H1 (cell line): ENCODE results near the gene PRODH. TPM values are rescaled to one million over a fixed set of nuclear protein-coding genes. Genes with fewer than 3 reads are reported as not detected.

Source experiments
- CTCF ChIA-PET: fragments of 300-600 bp; sonication (Branson Sonifier 250); formaldehyde crosslinking; loops from one replicate; lab custom pipeline; 2021; ENCODE audit not compliant: partially characterized antibody; lab: Charles Lee
- POLR2A ChIA-PET: fragments of 300-600 bp; sonication (Branson Sonifier 250); formaldehyde crosslinking; loops from one replicate; lab custom pipeline; 2021; ENCODE audit warnings: inconsistent platforms; ENCODE audit not compliant: partially characterized antibody; lab: Charles Lee
- DNase-seq, 2 experiments: peaks; one replicate each; pipeline versions ENCODE4 v3.0.0 to v3.0.0-alpha.2; 2010 to 2022; ENCODE audit warnings: low spot score in 2 of 2, low read depth in 1 of 2, mixed read lengths in 1 of 2
- FAIRE-seq: peaks from 2 replicates; lab custom pipeline; 2011; peaks lifted over from hg19 to GRCh38; lab: Jason Lieb, UNC
- H2AFZ ChIP-seq: 2 replicates; pipeline ENCODE4 v1.8.1; 2012; ENCODE audit warnings: low read length, inconsistent platforms
- H2AK5ac ChIP-seq: 2 replicates; pipeline ENCODE4 v1.6.1; 2013; ENCODE audit warnings: low read depth, low read length
- H2BK120ac ChIP-seq: replicated peaks from 2 replicates; pipeline ENCODE3; 2013; ENCODE audit warnings: low read depth, low read length, inconsistent platforms
- H2BK12ac ChIP-seq: 2 replicates; pipeline ENCODE4 v1.6.1; 2013; ENCODE audit warnings: low read depth, low read length
- H2BK15ac ChIP-seq: 2 replicates; pipeline ENCODE4 v1.6.1; 2013; ENCODE audit warnings: low read length
- H2BK20ac ChIP-seq: 2 replicates; pipeline ENCODE4 v1.6.1; 2013; ENCODE audit warnings: low read length
- H2BK5ac ChIP-seq: 2 replicates; pipeline ENCODE4 v1.6.1; 2013; ENCODE audit warnings: low read depth, low read length
- H3K14ac ChIP-seq: 2 replicates; pipeline ENCODE4 v1.6.1; 2013; ENCODE audit warnings: inconsistent platforms; ENCODE audit not compliant: insufficient read length
- H3K18ac ChIP-seq: 2 replicates; pipeline ENCODE4 v1.6.1; 2013; ENCODE audit warnings: low read length; ENCODE audit errors: extremely low read depth
- H3K23ac ChIP-seq: 2 replicates; pipeline ENCODE4 v1.6.1; 2013; ENCODE audit warnings: inconsistent platforms; ENCODE audit not compliant: insufficient read length
- H3K23me2 ChIP-seq: 2 replicates; pipeline ENCODE4 v1.6.1; 2013; ENCODE audit warnings: low read depth, low read length
- H3K27ac ChIP-seq: 2 replicates; pipeline ENCODE4 v1.6.1; 2011; ENCODE audit warnings: low read depth, low read length, inconsistent platforms
- H3K27me3 ChIP-seq, 4 experiments: replicated peaks in 1 of 4; 1 replicate in 1 of 4; 2 replicates in 3 of 4; pipeline versions ENCODE4 v1.6.1 to v1.8.1; 2011 to 2013; ENCODE audit warnings: low read length in 3 of 4, mild to moderate bottlenecking in 3 of 4, inconsistent platforms in 2 of 4, mixed read lengths in 2 of 4, moderate library complexity in 1 of 4; ENCODE audit not compliant: control insufficient read depth in 3 of 4, insufficient read depth in 3 of 4; ENCODE audit errors: extremely low read depth in 1 of 4
- H3K36me3 ChIP-seq, 4 experiments: 2 replicates each; pipeline versions ENCODE4 v1.6.1 to v1.8.1; 2011 to 2013; ENCODE audit warnings: mild to moderate bottlenecking in 4 of 4, low read length in 3 of 4, moderate library complexity in 2 of 4, control low read depth in 1 of 4, inconsistent platforms in 1 of 4; ENCODE audit not compliant: insufficient read depth in 4 of 4, control insufficient read depth in 2 of 4
- H3K4ac ChIP-seq: replicated peaks from 2 replicates; pipeline ENCODE3; 2013; ENCODE audit warnings: low read length, low read depth, mixed read lengths, inconsistent platforms; ENCODE audit not compliant: insufficient read length
- H3K4me1 ChIP-seq, 4 experiments: replicated peaks in 1 of 4; 1 replicate in 1 of 4; 2 replicates in 3 of 4; pipeline versions ENCODE4 v1.6.1 to v1.8.1; 2011 to 2013; ENCODE audit warnings: low read length in 3 of 4, inconsistent platforms in 2 of 4, mixed read lengths in 1 of 4; ENCODE audit not compliant: insufficient read depth in 4 of 4, control insufficient read depth in 3 of 4
- H3K4me2 ChIP-seq, 2 experiments: 2 replicates each; pipeline versions ENCODE4 v1.6.1 to v1.8.1; 2011 to 2013; ENCODE audit warnings: low read depth in 2 of 2, low read length in 2 of 2, control low read depth in 1 of 2, inconsistent platforms in 1 of 2, mild to moderate bottlenecking in 1 of 2; ENCODE audit not compliant: insufficient read depth in 1 of 2
- H3K4me3 ChIP-seq, 4 experiments: fragments of 200-600, 300-600 bp in 1 of 4; sonication (generic), shearing (Covaris generic), sonication (Bioruptor Twin) in 1 of 4; 2 replicates each; pipeline versions ENCODE4 v1.5.1 to v1.8.1; 2011 to 2016; ENCODE audit warnings: low read length in 4 of 4, low read depth in 3 of 4, control low read depth in 2 of 4, inconsistent platforms in 2 of 4, mild to moderate bottlenecking in 2 of 4, mixed read lengths in 1 of 4, moderate library complexity in 1 of 4; ENCODE audit not compliant: insufficient read depth in 2 of 4; ENCODE audit errors: extremely low read depth in 1 of 4
- H3K56ac ChIP-seq: replicated peaks from 2 replicates; pipeline ENCODE3; 2013; ENCODE audit warnings: low read depth, mild to moderate bottlenecking, mixed read lengths, low read length, inconsistent platforms; ENCODE audit not compliant: insufficient read length
- H3K79me1 ChIP-seq: 2 replicates; pipeline ENCODE4 v1.6.1; 2013; ENCODE audit warnings: low read depth, low read length, control low read depth
- H3K79me2 ChIP-seq, 2 experiments: 2 replicates each; pipeline versions ENCODE4 v1.6.1 to v1.8.1; 2012 to 2013; ENCODE audit warnings: low read length in 2 of 2, mild to moderate bottlenecking in 2 of 2, inconsistent platforms in 1 of 2; ENCODE audit not compliant: insufficient read depth in 2 of 2, control insufficient read depth in 1 of 2
- H3K9ac ChIP-seq, 4 experiments: replicated peaks in 1 of 4; 1 replicate in 1 of 4; 2 replicates in 3 of 4; pipeline versions ENCODE4 v1.6.1 to v1.8.1; 2011 to 2013; ENCODE audit warnings: low read depth in 3 of 4, low read length in 3 of 4, control low read depth in 2 of 4, mild to moderate bottlenecking in 2 of 4, moderate library complexity in 2 of 4, inconsistent platforms in 1 of 4; ENCODE audit errors: extremely low read depth in 1 of 4
- H3K9me3 ChIP-seq, 2 experiments: 2 replicates each; pipeline versions ENCODE4 v1.6.1 to v1.8.1; 2012 to 2013; ENCODE audit warnings: mild to moderate bottlenecking in 2 of 2, moderate library complexity in 2 of 2, control low read depth in 1 of 2, inconsistent platforms in 1 of 2, low read depth in 1 of 2, low read length in 1 of 2, mixed read lengths in 1 of 2; ENCODE audit not compliant: insufficient read depth in 2 of 2
- H4K20me1 ChIP-seq, 2 experiments: replicated peaks in 1 of 2; 2 replicates each; pipeline versions ENCODE3 to v1.8.1; 2011 to 2013; ENCODE audit warnings: inconsistent platforms in 2 of 2, low read length in 2 of 2, mild to moderate bottlenecking in 1 of 2; ENCODE audit not compliant: insufficient read depth in 2 of 2, control insufficient read depth in 1 of 2
- H4K5ac ChIP-seq: 2 replicates; pipeline ENCODE4 v1.6.1; 2013; ENCODE audit warnings: low read length, low read depth, mixed read lengths, inconsistent platforms; ENCODE audit not compliant: insufficient read length
- H4K8ac ChIP-seq: 2 replicates; pipeline ENCODE4 v1.8.0; 2013; ENCODE audit warnings: mild to moderate bottlenecking, moderate library complexity, low read length, inconsistent platforms; ENCODE audit not compliant: insufficient read depth; ENCODE audit errors: extremely low read depth
- H4K91ac ChIP-seq: replicated peaks from 2 replicates; pipeline ENCODE3; 2013; ENCODE audit warnings: low read length, mixed read lengths, inconsistent platforms; ENCODE audit not compliant: insufficient read length
- CTBP2 ChIP-seq: IDR thresholded peaks from 2 replicates; pipeline ENCODE4 v1.7.0; 2011; ENCODE audit warnings: borderline replicate concordance, mild to moderate bottlenecking, moderate library complexity, mixed read lengths, low read length; ENCODE audit not compliant: insufficient read depth, insufficient read length
- E2F6 ChIP-seq: IDR thresholded peaks from 2 replicates; pipeline ENCODE4 v1.6.1; 2012; ENCODE audit warnings: inconsistent platforms
- RAD21 ChIP-seq, 2 experiments: IDR thresholded peaks in 1 of 2; conservative IDR thresholded peaks in 1 of 2; 2 replicates each; pipeline ENCODE4 v1.6.1; 2011; ENCODE audit warnings: low read depth in 2 of 2, low read length in 2 of 2, improper control_type of control experiment in 1 of 2, inconsistent platforms in 1 of 2, mild to moderate bottlenecking in 1 of 2, moderate library complexity in 1 of 2
- RNF2 ChIP-seq: fragments of 200-900, 300-1000 bp; sonication (generic); IDR thresholded peaks from 2 replicates; pipeline ENCODE4 v1.7.1; 2016; ENCODE audit warnings: borderline replicate concordance, low read depth, mild to moderate bottlenecking, antibody characterized with exemption, low read length; ENCODE audit not compliant: poor library complexity, severe bottlenecking; ENCODE audit errors: missing control alignments
- RXRA ChIP-seq: IDR thresholded peaks from 2 replicates; pipeline ENCODE4 v1.6.1; 2011; ENCODE audit warnings: low read depth, mild to moderate bottlenecking, low read length, moderate library complexity; ENCODE audit not compliant: insufficient read depth
- SAP30 ChIP-seq: fragments of 300-600 bp; sonication (generic); IDR thresholded peaks from 2 replicates; pipeline ENCODE4 v1.7.1; 2012; ENCODE audit warnings: low read length, moderate library complexity, mild to moderate bottlenecking, inconsistent platforms; ENCODE audit not compliant: insufficient read depth, insufficient replicate concordance
- SP1 ChIP-seq: IDR thresholded peaks from 2 replicates; pipeline ENCODE4 v1.6.1; 2011; ENCODE audit warnings: low read depth, low read length
- SRF ChIP-seq: IDR thresholded peaks from 2 replicates; pipeline ENCODE4 v1.6.1; 2011; ENCODE audit warnings: mild to moderate bottlenecking, low read depth, low read length, moderate library complexity
- TCF12 ChIP-seq: IDR thresholded peaks from 2 replicates; pipeline ENCODE4 v1.6.1; 2011; ENCODE audit warnings: low read depth, mild to moderate bottlenecking, low read length
- WGBS, 2 experiments: shearing (Covaris generic) in 1 of 2; methylation state at CpG; one replicate each; pipeline versions ENCODE4 v1.1.6 to v1.1.7; 2013 to 2015; ENCODE audit warnings: low lambda C conversion rate in 2 of 2, mixed read lengths in 2 of 2, inconsistent platforms in 1 of 2, low coverage in 1 of 2, missing lambda C conversion rate in 1 of 2; ENCODE audit not compliant: insufficient replicate concordance in 2 of 2, insufficient coverage in 1 of 2, insufficient read length in 1 of 2; ENCODE audit errors: extremely low coverage in 1 of 2, missing lambda C conversion rate in 1 of 2; 5-methylcytosine and 5-hydroxymethylcytosine counted together
- polyA plus RNA-seq, 7 experiments: library from polyadenylated mRNA; depleted of rRNA in 3 of 7; stranded (reverse) in 5 of 7; unstranded in 2 of 7; fragments of >200 nt in 5 of 7; fragments of 200-250 nt in 2 of 7; gene quantifications; 1 replicate in 5 of 7; 2 replicates in 1 of 7; 4 replicates in 1 of 7; pipeline versions ENCODE4 v1.2.1 to v1.2.3, GENCODE V29; 2011 to 2013; ENCODE audit warnings: missing spikeins in 2 of 7, mixed read lengths in 2 of 7
- total RNA-seq: library from RNA; stranded (reverse); fragmentation: NEBNext Ultra II Directional; extraction: Animal tissue kit (Norgen Biotek cat#: 25700); gene quantifications from 2 replicates; pipeline ENCODE4 v1.2.1, GENCODE V29; 2021
- TF ChIP-seq, protein P1 (sequence below): IDR thresholded peaks from 2 replicates; pipeline ENCODE4 v1.6.1; 2011; ENCODE audit warnings: low read length, improper control_type of control experiment

Gene PRODH
- total and polyA plus RNA-seq, 2 of the 8 experiments (the other 6 are each of a cell fraction or from before 2014, with no cell fraction given) = 27.6 to 45.6 TPM

DNA sequence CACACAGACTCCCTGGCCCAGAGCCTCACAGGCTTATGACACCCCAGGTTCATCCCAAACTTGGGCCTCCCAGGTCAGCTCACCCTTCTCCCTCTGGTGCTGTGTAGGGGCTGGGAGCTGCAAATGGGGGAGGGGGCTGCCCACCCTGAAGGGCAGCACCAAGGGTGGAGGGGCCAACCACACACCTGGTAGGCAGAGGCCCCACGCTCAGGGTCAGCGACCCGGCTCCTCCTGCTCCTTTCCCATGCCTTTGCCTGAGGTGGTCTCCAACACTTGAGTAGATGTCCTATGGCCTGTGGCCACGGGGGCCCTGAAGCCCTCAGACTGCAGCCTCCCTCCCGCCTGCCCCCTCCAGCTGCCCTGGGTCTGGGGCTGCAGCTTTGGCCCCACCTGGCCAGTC, 26.5 kb downstream of the PRODH start:
- no peak overlapping the region for H3K27ac ChIP-seq
- no peak overlapping the region for H3K18ac ChIP-seq
- H4K8ac ChIP-seq = no peak overlapping the region
- ChIA-PET CTCF (interaction anchor here (0.7 to 2.7 kb wide), 9 partner anchors 10 to 235 kb away, joined by 3 to 7 read pairs (median 4); partner anchors contain the start of gene ESS2), POLR2A (interaction anchor here (0.6 to 2.3 kb wide), 6 partner anchors 17 to 107 kb away, joined by 3 to 10 read pairs (median 6); no protein-coding TSS in a partner anchor)
- no peaks in the 10 kb centered on the region for H3K23me2 ChIP-seq
- H2AFZ ChIP-seq = no peak overlapping the region
- no peak overlapping the region for H2BK12ac ChIP-seq
- no peak overlapping the region for H3K14ac ChIP-seq
- H3K4ac ChIP-seq = no peak overlapping the region
- no peak overlapping the region for H3K4me3 ChIP-seq
- no peak overlapping the region for H4K91ac ChIP-seq
- H3K4me2 ChIP-seq = no peak overlapping the region
- DNase-seq = no peak
- no peaks in the 10 kb centered on the region for H3K36me3 ChIP-seq
- no peaks in the 10 kb centered on the region for H4K20me1 ChIP-seq
- H3K56ac ChIP-seq = no peak overlapping the region
- H3K79me1 ChIP-seq = no peaks in the 10 kb centered on the region
- no peaks in the 10 kb centered on the region for H3K4me1 ChIP-seq
- H2BK20ac ChIP-seq = no peak overlapping the region
- no peak overlapping the region for H3K23ac ChIP-seq
- no peaks in the 10 kb centered on the region for H3K9me3 ChIP-seq
- no peaks in the 10 kb centered on the region for H3K27me3 ChIP-seq
- no peak overlapping the region for H3K9ac ChIP-seq
- H2AK5ac ChIP-seq = no peak overlapping the region
- no peak overlapping the region for H4K5ac ChIP-seq
- H2BK5ac ChIP-seq = no peak overlapping the region
- WGBS, 2 experiments = no CpG with 5 or more reads among the region's 5 CpGs
- no peaks in the 10 kb centered on the region for H3K79me2 ChIP-seq
- FAIRE-seq = no peak
- no peak overlapping the region for H2BK15ac ChIP-seq
- H2BK120ac ChIP-seq = no peak overlapping the region
- TF ChIP-seq RAD21 (IDR thresholded peaks at IDR 0.05 in 1 of 2, conservative IDR thresholded peaks at IDR 0.05 in 1 of 2; ENCODE audit: low read depth in 2 of 2, low read length in 2 of 2) = no peak
- no peak for TF ChIP-seq RXRA
- no peak for TF ChIP-seq TCF12
- no peak for TF ChIP-seq SP1
- no peak for TF ChIP-seq SAP30
- no peak for TF ChIP-seq RNF2
- no peak for TF ChIP-seq CTBP2
- TF ChIP-seq SRF = no peak
- TF ChIP-seq, protein P1, sequence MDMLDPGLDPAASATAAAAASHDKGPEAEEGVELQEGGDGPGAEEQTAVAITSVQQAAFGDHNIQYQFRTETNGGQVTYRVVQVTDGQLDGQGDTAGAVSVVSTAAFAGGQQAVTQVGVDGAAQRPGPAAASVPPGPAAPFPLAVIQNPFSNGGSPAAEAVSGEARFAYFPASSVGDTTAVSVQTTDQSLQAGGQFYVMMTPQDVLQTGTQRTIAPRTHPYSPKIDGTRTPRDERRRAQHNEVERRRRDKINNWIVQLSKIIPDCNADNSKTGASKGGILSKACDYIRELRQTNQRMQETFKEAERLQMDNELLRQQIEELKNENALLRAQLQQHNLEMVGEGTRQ = no peak
- TF ChIP-seq E2F6 = no peak
